Activated CD8-positive, alpha-beta T cell treated with anti-CD3 and anti-CD28 coated beads for 36 hours (primary cell): ENCODE measurements around the gene TNP2. TPM values are rescaled to one million over a fixed set of nuclear protein-coding genes. Genes with fewer than 3 reads are reported as not detected.

Experiments used
- microRNA-seq: library from miRNA; unstranded; fragments of <30 nt; microRNA quantifications from one replicate; pipeline ENCODE4 v1.2.0, GENCODE V29; 2022; ENCODE audit warnings: borderline microRNAs expressed, borderline replicate concordance
- total RNA-seq, 2 experiments: library from RNA; stranded (reverse); gene quantifications; one replicate each; pipeline ENCODE4 v1.2.3, GENCODE V29; 2021

TNP2 gene
- total RNA-seq, 2 experiments from 2014 or later: not detected

Small RNA genes within 50 kb of the gene (microRNA-seq; reads per million reads assigned to microRNA genes)
- gene MIR548H2: not detected

Other genes starting within 250 kb of the TNP2 start
- 10 to 100 TPM; 75.7 to 75.8 TPM for gene SOCS1, start 13.1 kb downstream of the TNP2 start, total RNA-seq
- not detected for gene PRM3, start 4.3 kb upstream of the TNP2 start, total RNA-seq
- gene PRM2, start 7.2 kb upstream of the TNP2 start, total RNA-seq: not detected
- not detected for gene PRM1, start 12.0 kb upstream of the TNP2 start, total RNA-seq
- 10 to 100 TPM; 53.1 to 57.7 TPM for gene RMI2, start 76.1 kb upstream of the TNP2 start, total RNA-seq